Endodermal cell (in vitro differentiated cells): ENCODE data around the gene OR4K5. TPM values are rescaled to one million over a fixed set of nuclear protein-coding genes. Genes with fewer than 3 reads are reported as not detected.

Experiments used
- DNase-seq: peaks from one replicate; pipeline ENCODE4 v3.0.0-alpha.2; 2017
- H3K27ac ChIP-seq: 2 replicates; pipeline ENCODE4 v1.5.1; 2013; ENCODE audit warnings: mild to moderate bottlenecking, low read depth, low read length, moderate library complexity
- H3K27me3 ChIP-seq: 2 replicates; pipeline ENCODE4 v1.6.1; 2013; ENCODE audit warnings: mild to moderate bottlenecking, low read length, moderate library complexity; ENCODE audit not compliant: insufficient read depth, control insufficient read depth, poor library complexity, severe bottlenecking
- H3K36me3 ChIP-seq: 2 replicates; pipeline ENCODE4 v1.7.0; 2013; ENCODE audit warnings: mild to moderate bottlenecking, low read length, moderate library complexity; ENCODE audit not compliant: control insufficient read depth, insufficient read depth
- H3K4me1 ChIP-seq: one replicate; pipeline ENCODE4 v1.7.0; 2013; ENCODE audit warnings: low read length; ENCODE audit not compliant: control insufficient read depth, insufficient read depth
- H3K4me3 ChIP-seq: 2 replicates; pipeline ENCODE4 v1.5.1; 2013; ENCODE audit warnings: mild to moderate bottlenecking, low read length, moderate library complexity
- H3K9ac ChIP-seq: 2 replicates; pipeline ENCODE4 v1.6.1; 2013; ENCODE audit warnings: mild to moderate bottlenecking, low read length, moderate library complexity; ENCODE audit not compliant: poor library complexity, severe bottlenecking; ENCODE audit errors: extremely low read depth
- H3K9me3 ChIP-seq: 2 replicates; pipeline ENCODE4 v1.6.1; 2013; ENCODE audit warnings: mild to moderate bottlenecking, low read length, moderate library complexity; ENCODE audit not compliant: control insufficient read depth
- H3K27ac Mint-ChIP-seq: 2 replicates; pipeline ENCODE4 v1.8.0; 2020; ENCODE audit warnings: mixed read lengths
- H3K27me3 Mint-ChIP-seq: 2 replicates; pipeline ENCODE4 v1.8.0; 2021; ENCODE audit warnings: mild to moderate bottlenecking, mixed read lengths; ENCODE audit not compliant: insufficient read depth
- H3K36me3 Mint-ChIP-seq: 2 replicates; pipeline ENCODE4 v1.8.0; 2020; ENCODE audit warnings: low read depth, mixed read lengths
- H3K4me1 Mint-ChIP-seq: 2 replicates; pipeline ENCODE4 v1.8.0; 2020; ENCODE audit warnings: mixed read lengths
- H3K4me3 Mint-ChIP-seq: 2 replicates; pipeline ENCODE4 v1.8.0; 2020; ENCODE audit warnings: mild to moderate bottlenecking, moderate library complexity, mixed read lengths
- H3K9me3 Mint-ChIP-seq: 2 replicates; pipeline ENCODE4 v1.8.0; 2020; ENCODE audit warnings: mild to moderate bottlenecking, mixed read lengths
- WGBS, 2 experiments: methylation state at CpG; one replicate each; pipeline versions ENCODE4 v1.1.5 to v1.1.7; 2013; ENCODE audit warnings: missing lambda C conversion rate in 2 of 2, mixed read lengths in 1 of 2; ENCODE audit not compliant: insufficient coverage in 1 of 2, insufficient read length in 1 of 2; 5-methylcytosine and 5-hydroxymethylcytosine counted together
- total RNA-seq, 2 donors: library from RNA; stranded (reverse); fragmentation: NEBNext Ultra II Directional in 1 of 2; extraction: Animal tissue kit (Norgen Biotek cat#: 25700) in 1 of 2; gene quantifications; 2 replicates in 1 of 2; 3 replicates in 1 of 2; pipeline ENCODE4 v1.2.1, GENCODE V29; 2021
- TF ChIP-seq, protein P1 (sequence below): fragments of 200-600 bp; sonication (generic); conservative IDR thresholded peaks from 2 replicates; pipeline ENCODE4 v1.5.0; 2021; ENCODE audit warnings: antibody characterized with exemption, mild to moderate bottlenecking

OR4K5 gene
- total RNA-seq, 2 donors from 2014 or later = not detected

DNA sequence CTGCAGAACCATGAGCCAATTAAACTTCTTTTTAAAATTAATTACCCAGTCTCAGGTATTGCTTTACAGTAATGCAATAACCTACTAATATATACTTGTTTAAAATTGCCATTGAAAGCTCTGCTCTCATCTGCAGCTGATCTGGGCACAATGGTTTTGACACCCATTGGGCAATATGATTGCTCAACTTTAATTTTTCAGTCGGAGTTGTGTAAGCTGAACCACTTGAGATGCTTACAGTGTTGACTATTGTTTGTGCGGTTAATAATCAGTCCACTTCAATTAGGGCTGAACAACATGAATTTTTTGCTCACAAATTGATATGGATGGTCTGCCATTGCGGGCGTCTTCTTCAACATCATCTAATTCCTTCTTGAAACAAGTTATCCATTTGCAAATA, 18.0 kb upstream of the OR4K5 start:
- TF ChIP-seq, protein P1, sequence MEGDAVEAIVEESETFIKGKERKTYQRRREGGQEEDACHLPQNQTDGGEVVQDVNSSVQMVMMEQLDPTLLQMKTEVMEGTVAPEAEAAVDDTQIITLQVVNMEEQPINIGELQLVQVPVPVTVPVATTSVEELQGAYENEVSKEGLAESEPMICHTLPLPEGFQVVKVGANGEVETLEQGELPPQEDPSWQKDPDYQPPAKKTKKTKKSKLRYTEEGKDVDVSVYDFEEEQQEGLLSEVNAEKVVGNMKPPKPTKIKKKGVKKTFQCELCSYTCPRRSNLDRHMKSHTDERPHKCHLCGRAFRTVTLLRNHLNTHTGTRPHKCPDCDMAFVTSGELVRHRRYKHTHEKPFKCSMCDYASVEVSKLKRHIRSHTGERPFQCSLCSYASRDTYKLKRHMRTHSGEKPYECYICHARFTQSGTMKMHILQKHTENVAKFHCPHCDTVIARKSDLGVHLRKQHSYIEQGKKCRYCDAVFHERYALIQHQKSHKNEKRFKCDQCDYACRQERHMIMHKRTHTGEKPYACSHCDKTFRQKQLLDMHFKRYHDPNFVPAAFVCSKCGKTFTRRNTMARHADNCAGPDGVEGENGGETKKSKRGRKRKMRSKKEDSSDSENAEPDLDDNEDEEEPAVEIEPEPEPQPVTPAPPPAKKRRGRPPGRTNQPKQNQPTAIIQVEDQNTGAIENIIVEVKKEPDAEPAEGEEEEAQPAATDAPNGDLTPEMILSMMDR = no peak
- Histone ChIP-seq H3K9ac (no peak overlapping the region), H3K4me3 (no peak overlapping the region), H3K4me1 (no peaks in the 10 kb centered on the region), H3K27me3 (no peaks in the 10 kb centered on the region), H3K27ac (no peak overlapping the region), H3K36me3 (no peaks in the 10 kb centered on the region), H3K9me3 (peaks cover 88% of the 10 kb centered on the region)
- Mint-ChIP-seq H3K9me3 (peaks cover 87% of the 10 kb centered on the region), H3K36me3 (no peaks in the 10 kb centered on the region), H3K4me3 (no peak overlapping the region), H3K27me3 (no peaks in the 10 kb centered on the region), H3K27ac (no peak overlapping the region), H3K4me1 (no peaks in the 10 kb centered on the region)
- 74 to 86% methylated on average over 4 of the region's 4 CpGs for WGBS, 2 experiments
- DNase-seq = no peak

DNA sequence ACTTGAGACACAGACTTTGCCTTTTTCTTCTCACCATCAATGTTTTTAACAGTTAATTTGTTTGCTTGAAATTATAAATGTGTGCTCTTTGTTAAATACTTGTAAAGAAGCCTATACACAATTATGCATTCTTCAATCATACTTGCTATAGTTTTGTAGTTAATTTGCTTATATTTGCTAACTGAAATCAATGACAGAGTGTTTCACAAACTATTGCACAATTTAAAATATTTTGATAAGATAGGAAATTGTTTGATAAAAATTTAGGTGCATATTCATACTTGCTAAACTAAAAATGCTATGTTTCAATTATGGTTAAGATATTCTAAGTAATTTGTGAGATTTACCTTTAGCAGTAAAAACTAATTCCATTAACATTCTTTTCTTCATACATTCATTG, 13.7 kb upstream of the OR4K5 start:
- DNase-seq = no peak
- H3K36me3 Mint-ChIP-seq = no peaks in the 10 kb centered on the region
- H3K9ac ChIP-seq = no peak overlapping the region
- no peak overlapping the region for H3K4me3 Mint-ChIP-seq
- H3K27me3 Mint-ChIP-seq = no peaks in the 10 kb centered on the region
- peaks cover 93% of the 10 kb centered on the region for H3K9me3 ChIP-seq
- H3K4me1 ChIP-seq = no peaks in the 10 kb centered on the region
- TF ChIP-seq, protein P1 = no peak
- H3K4me3 ChIP-seq = peak overlapping the region; percentile 22
- H3K27ac Mint-ChIP-seq = no peak overlapping the region
- H3K27ac ChIP-seq = no peak overlapping the region
- H3K27me3 ChIP-seq = no peaks in the 10 kb centered on the region
- H3K36me3 ChIP-seq = no peaks in the 10 kb centered on the region
- H3K4me1 Mint-ChIP-seq = no peaks in the 10 kb centered on the region
- H3K9me3 Mint-ChIP-seq = peaks cover 97% of the 10 kb centered on the region

DNA sequence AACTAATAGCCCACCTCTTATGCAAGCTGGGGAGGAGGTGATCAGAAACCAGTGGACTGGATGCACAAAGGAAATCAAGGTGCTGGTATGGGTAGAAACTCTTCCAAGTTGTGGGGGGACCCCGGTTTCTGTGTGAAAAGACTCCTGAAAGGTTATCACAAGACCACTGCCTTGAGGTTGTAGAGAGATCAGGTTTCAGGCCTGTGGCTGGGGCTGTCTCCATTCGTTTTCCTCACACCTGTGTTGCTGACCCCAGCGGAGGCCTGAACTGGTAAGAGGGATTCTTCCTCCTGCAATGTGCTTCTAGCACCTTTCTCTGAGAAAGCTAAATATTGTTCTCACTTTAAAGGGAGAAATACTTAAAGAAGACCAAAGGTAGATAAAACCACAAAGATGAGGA, 9.3 kb upstream of the OR4K5 start:
- Histone ChIP-seq H3K9me3 (peaks cover 61% of the 10 kb centered on the region), H3K27me3 (no peaks in the 10 kb centered on the region), H3K9ac (no peak overlapping the region), H3K27ac (no peak overlapping the region), H3K36me3 (no peaks in the 10 kb centered on the region), H3K4me1 (no peaks in the 10 kb centered on the region), H3K4me3 (no peak overlapping the region)
- Mint-ChIP-seq H3K27me3 (no peaks in the 10 kb centered on the region), H3K36me3 (no peaks in the 10 kb centered on the region), H3K4me1 (no peaks in the 10 kb centered on the region), H3K9me3 (peaks cover 89% of the 10 kb centered on the region), H3K27ac (no peak overlapping the region), H3K4me3 (no peak overlapping the region)
- 26 to 40% methylated on average over 3 of the region's 3 CpGs for WGBS, 2 experiments
- TF ChIP-seq, protein P1 = no peak
- DNase-seq = no peak
